SK-N-SH (cell line): ENCODE results near the gene EXOC6. TPM values are rescaled to one million over a fixed set of nuclear protein-coding genes. Genes with fewer than 3 reads are reported as not detected.

ENCODE experiments used
- CTCF ChIA-PET: fragments of 300-600, 350-600 bp; formaldehyde crosslinking; extraction: SDS; loops from one replicate; lab custom pipeline; 2021; lab: Yijun Ruan, JAX
- POLR2A ChIA-PET: fragments of 350-600 bp; sonication (Branson Sonifier 250); formaldehyde crosslinking; extraction: SDS; loops from one replicate; lab custom pipeline; 2020; ENCODE audit warnings: antibody characterized with exemption, inconsistent platforms; lab: Yijun Ruan, JAX
- DNase-seq: peaks from one replicate; pipeline ENCODE4 v3.0.0; 2012
- H2AFZ ChIP-seq: fragments of 200-600 bp; sonication (generic); 2 replicates; pipeline ENCODE4 v1.8.1; 2016; ENCODE audit warnings: antibody characterized with exemption, mild to moderate bottlenecking, low read depth
- H3F3A ChIP-seq: fragments of 200-600 bp; sonication (generic); replicated peaks from 2 replicates; pipeline ENCODE3; 2016; ENCODE audit warnings: antibody characterized with exemption, mild to moderate bottlenecking; ENCODE audit not compliant: insufficient read depth
- H3K27ac ChIP-seq, 2 experiments: fragments of 200-500 bp in 1 of 2; fragments of 200-600 bp in 1 of 2; sonication (Bioruptor generic) in 1 of 2; sonication (generic), shearing (Covaris generic) in 1 of 2; 2 replicates each; pipeline versions ENCODE4 v1.5.1 to v1.6.1; 2014 to 2016; ENCODE audit warnings: low read depth in 2 of 2, inconsistent platforms in 1 of 2, low read length in 1 of 2, mild to moderate bottlenecking in 1 of 2, mixed read lengths in 1 of 2
- H3K27me3 ChIP-seq: fragments of 200-600 bp; sonication (generic), shearing (Covaris generic); 2 replicates; pipeline ENCODE4 v1.6.1; 2016; ENCODE audit warnings: mixed run types; ENCODE audit not compliant: insufficient read depth
- H3K36me3 ChIP-seq, 2 experiments: fragments of 200-500 bp in 1 of 2; fragments of 200-600 bp in 1 of 2; sonication (Bioruptor generic) in 1 of 2; sonication (generic) in 1 of 2; replicated peaks in 1 of 2; 2 replicates each; pipeline versions ENCODE3 to v1.5.1; 2014 to 2016; ENCODE audit warnings: low read length in 1 of 2, mild to moderate bottlenecking in 1 of 2; ENCODE audit not compliant: insufficient read depth in 2 of 2, control insufficient read depth in 1 of 2
- H3K4me1 ChIP-seq, 2 experiments: fragments of 200-500 bp in 1 of 2; fragments of 200-600 bp in 1 of 2; sonication (Bioruptor generic) in 1 of 2; sonication (generic), shearing (Covaris generic) in 1 of 2; 2 replicates each; pipeline versions ENCODE4 v1.5.1 to v1.6.1; 2014 to 2016; ENCODE audit warnings: low read depth in 1 of 2, low read length in 1 of 2, mixed run types in 1 of 2; ENCODE audit not compliant: insufficient read depth in 2 of 2, control insufficient read depth in 1 of 2
- H3K4me2 ChIP-seq: fragments of 200-600 bp; sonication (generic), shearing (Covaris generic); 2 replicates; pipeline ENCODE4 v1.6.1; 2017; ENCODE audit warnings: mixed run types
- H3K4me3 ChIP-seq, 2 experiments: fragments of 200-500 bp in 1 of 2; fragments of 200-600 bp in 1 of 2; sonication (Bioruptor generic) in 1 of 2; sonication (generic), shearing (Covaris generic) in 1 of 2; 2 replicates each; pipeline versions ENCODE4 v1.5.1 to v1.8.1; 2014 to 2016; ENCODE audit warnings: low read depth in 2 of 2, inconsistent platforms in 1 of 2, low read length in 1 of 2, mild to moderate bottlenecking in 1 of 2, mixed read lengths in 1 of 2, moderate library complexity in 1 of 2
- H3K79me2 ChIP-seq: fragments of 200-600 bp; sonication (generic); 2 replicates; pipeline ENCODE4 v1.8.1; 2017; ENCODE audit warnings: mild to moderate bottlenecking; ENCODE audit not compliant: insufficient read depth
- H3K9ac ChIP-seq: fragments of 200-600 bp; sonication (generic); 2 replicates; pipeline ENCODE4 v1.6.1; 2017; ENCODE audit warnings: mixed run types
- H3K9me2 ChIP-seq: fragments of 200-600 bp; sonication (generic); 2 replicates; pipeline ENCODE4 v1.6.1; 2017; ENCODE audit warnings: mixed run types
- H3K9me3 ChIP-seq: fragments of 200-600 bp; sonication (generic); 2 replicates; pipeline ENCODE4 v1.6.1; 2017; ENCODE audit warnings: mixed run types, mild to moderate bottlenecking, moderate library complexity
- H4K20me1 ChIP-seq: fragments of 200-600 bp; sonication (generic); 2 replicates; pipeline ENCODE4 v1.6.1; 2017; ENCODE audit warnings: mild to moderate bottlenecking, mixed run types; ENCODE audit not compliant: insufficient read depth
- CTCF ChIP-seq: fragments of 200-600 bp; sonication (generic); IDR thresholded peaks from 2 replicates; pipeline ENCODE4 v1.6.1; 2017; ENCODE audit warnings: antibody characterized with exemption, mild to moderate bottlenecking, moderate library complexity
- ELF1 ChIP-seq: IDR thresholded peaks from 2 replicates; pipeline ENCODE4 v1.4.0; 2012
- EP300 ChIP-seq, 2 experiments: IDR thresholded peaks; 2 replicates each; pipeline versions ENCODE4 v1.4.0 to v1.6.1; 2012; ENCODE audit warnings: borderline replicate concordance in 1 of 2, low read depth in 1 of 2, low read length in 1 of 2
- FOXM1 ChIP-seq: IDR thresholded peaks from 2 replicates; pipeline ENCODE4 v1.4.0; 2012; ENCODE audit warnings: low read depth, mild to moderate bottlenecking
- MEF2A ChIP-seq: IDR thresholded peaks from 2 replicates; pipeline ENCODE4 v1.4.0; 2012; ENCODE audit warnings: low read depth, borderline replicate concordance
- NFIC ChIP-seq: IDR thresholded peaks from 2 replicates; pipeline ENCODE4 v1.4.0; 2012; ENCODE audit warnings: borderline replicate concordance
- NRF1 ChIP-seq: IDR thresholded peaks from 2 replicates; pipeline ENCODE4 v1.6.1; 2012; ENCODE audit warnings: low read depth, mild to moderate bottlenecking, low read length
- PBX3 ChIP-seq: IDR thresholded peaks from 2 replicates; pipeline ENCODE4; 2012
- RAD21 ChIP-seq: IDR thresholded peaks from 2 replicates; pipeline ENCODE4 v1.6.1; 2012; ENCODE audit warnings: mild to moderate bottlenecking, low read length
- RCOR1 ChIP-seq: fragments of 150-350 bp; IDR thresholded peaks from 2 replicates; pipeline ENCODE4 v1.6.1; 2017; ENCODE audit warnings: antibody characterized with exemption, low read length
- RXRA ChIP-seq: IDR thresholded peaks from 2 replicates; pipeline ENCODE4 v1.4.0; 2012; ENCODE audit warnings: low read depth, mild to moderate bottlenecking, borderline replicate concordance
- TAF1 ChIP-seq: IDR thresholded peaks from 2 replicates; pipeline ENCODE4 v1.6.1; 2012; ENCODE audit warnings: low read depth, mild to moderate bottlenecking, low read length, moderate library complexity, borderline replicate concordance
- WGBS: methylation state at CpG from one replicate; pipeline ENCODE4 v1.1.6; 2017; ENCODE audit warnings: low lambda C conversion rate; 5-methylcytosine and 5-hydroxymethylcytosine counted together
- polyA plus RNA-seq, 3 experiments: library from polyadenylated mRNA; depleted of rRNA; stranded (reverse); fragments of >200 nt; gene quantifications; 2 replicates each; pipeline ENCODE4 v1.2.3, GENCODE V29; 2012
- TF ChIP-seq, protein P1 (sequence below): fragments of 150-350 bp; IDR thresholded peaks from 2 replicates; pipeline ENCODE4 v1.6.1; 2017; ENCODE audit warnings: antibody characterized with exemption, low read length, low read depth, borderline replicate concordance
- TF ChIP-seq, protein P2 (sequence below): fragments of 150-350 bp; IDR thresholded peaks from 2 replicates; pipeline ENCODE4 v1.6.1; 2016; ENCODE audit warnings: mild to moderate bottlenecking, low read depth, low read length

Gene EXOC6
- polyA plus RNA-seq, 1 of the 3 experiments (the other 2 are of a cell fraction): 2.3 TPM

- TF ChIP-seq EP300 (IDR thresholded peaks at IDR 0.05; ENCODE audit: borderline replicate concordance in 1 of 2, low read depth in 1 of 2, low read length in 1 of 2): no peak
- TF ChIP-seq, all 33 proteins: peak for 4
Measured at GRCh38 chr10:92965314-92965713, 117.0 kb downstream of the EXOC6 start (continued).

DNA sequence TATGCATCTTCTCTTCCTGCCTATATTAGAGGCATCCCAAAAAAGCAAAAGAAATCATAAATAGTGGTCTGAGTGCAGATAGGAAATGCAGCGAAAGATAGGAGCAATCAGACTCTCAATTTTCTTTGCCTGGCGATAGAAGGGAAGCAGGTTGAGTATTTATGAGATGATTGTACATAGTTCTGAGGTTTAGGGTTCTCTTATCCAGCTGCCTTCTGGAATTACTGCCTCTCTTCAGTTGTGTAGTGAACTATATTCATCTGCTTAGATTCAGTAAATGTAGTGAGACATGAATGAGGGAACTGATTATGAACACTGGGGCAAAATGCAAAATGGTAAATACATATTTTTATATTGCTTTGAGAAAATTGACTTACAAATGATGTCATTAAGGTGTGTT, 119.3 kb downstream of the EXOC6 start:
- Histone ChIP-seq H3F3A (peaks cover 23% of the 10 kb centered on the region), H4K20me1 (no peaks in the 10 kb centered on the region), H3K4me2 (no peak overlapping the region), H3K4me3 (no peak overlapping the region), H3K36me3 (no peaks in the 10 kb centered on the region), H3K27me3 (no peaks in the 10 kb centered on the region), H3K9me3 (no peaks in the 10 kb centered on the region), H3K27ac (no peak overlapping the region), H3K9me2 (no peaks in the 10 kb centered on the region), H3K4me1 (peaks cover 0 to 12% of the 10 kb centered on the region in 2 experiments; a peak in 2 of 4 replicates), H3K9ac (no peak overlapping the region), H2AFZ (no peak overlapping the region), H3K79me2 (no peaks in the 10 kb centered on the region)
- CTCF ChIA-PET: interaction anchor here (1.0 to 1.1 kb wide), 2 partner anchors 112 to 125 kb away, joined by 3 read pairs; no protein-coding TSS in a partner anchor
- POLR2A ChIA-PET: no interaction called here
- no peak for DNase-seq
- no peak for TF ChIP-seq MEF2A
- TF ChIP-seq NRF1: no peak
- TF ChIP-seq FOXM1: no peak
- no peak for TF ChIP-seq PBX3
- TF ChIP-seq RAD21: no peak
- no peak for TF ChIP-seq NFIC
- no peak for TF ChIP-seq CTCF
- no peak for TF ChIP-seq TAF1
- TF ChIP-seq, protein P1, sequence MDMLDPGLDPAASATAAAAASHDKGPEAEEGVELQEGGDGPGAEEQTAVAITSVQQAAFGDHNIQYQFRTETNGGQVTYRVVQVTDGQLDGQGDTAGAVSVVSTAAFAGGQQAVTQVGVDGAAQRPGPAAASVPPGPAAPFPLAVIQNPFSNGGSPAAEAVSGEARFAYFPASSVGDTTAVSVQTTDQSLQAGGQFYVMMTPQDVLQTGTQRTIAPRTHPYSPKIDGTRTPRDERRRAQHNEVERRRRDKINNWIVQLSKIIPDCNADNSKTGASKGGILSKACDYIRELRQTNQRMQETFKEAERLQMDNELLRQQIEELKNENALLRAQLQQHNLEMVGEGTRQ: no peak
- no peak for TF ChIP-seq ELF1
- TF ChIP-seq, protein P2, sequence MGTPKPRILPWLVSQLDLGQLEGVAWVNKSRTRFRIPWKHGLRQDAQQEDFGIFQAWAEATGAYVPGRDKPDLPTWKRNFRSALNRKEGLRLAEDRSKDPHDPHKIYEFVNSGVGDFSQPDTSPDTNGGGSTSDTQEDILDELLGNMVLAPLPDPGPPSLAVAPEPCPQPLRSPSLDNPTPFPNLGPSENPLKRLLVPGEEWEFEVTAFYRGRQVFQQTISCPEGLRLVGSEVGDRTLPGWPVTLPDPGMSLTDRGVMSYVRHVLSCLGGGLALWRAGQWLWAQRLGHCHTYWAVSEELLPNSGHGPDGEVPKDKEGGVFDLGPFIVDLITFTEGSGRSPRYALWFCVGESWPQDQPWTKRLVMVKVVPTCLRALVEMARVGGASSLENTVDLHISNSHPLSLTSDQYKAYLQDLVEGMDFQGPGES: no peak
- no peak for TF ChIP-seq RXRA
- TF ChIP-seq RCOR1: no peak
- 91% methylated on average over 2 of the region's 2 CpGs for WGBS
